ENCODE results near the gene NOD2.

DNA sequence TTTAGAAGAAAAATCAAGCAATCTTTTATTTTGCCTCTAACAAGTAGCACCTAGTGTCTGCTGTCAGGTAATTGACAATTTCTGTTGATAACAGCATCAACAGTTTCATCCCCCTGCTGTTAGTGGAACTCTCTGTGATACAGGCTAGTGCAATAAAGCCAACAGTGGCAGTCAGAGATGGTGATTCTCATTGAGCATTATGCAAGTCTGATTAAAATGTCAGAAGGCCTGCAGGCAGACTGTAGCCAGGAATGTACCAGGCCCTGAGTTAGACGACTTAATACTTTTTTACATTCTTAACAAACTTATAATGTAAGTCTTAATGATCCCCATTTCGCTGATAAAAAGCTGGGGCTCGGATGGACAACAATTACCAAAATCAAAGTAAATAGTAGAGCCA is 63.1 kb downstream of the NOD2 start:
- TF ChIP-seq, protein P1, sequence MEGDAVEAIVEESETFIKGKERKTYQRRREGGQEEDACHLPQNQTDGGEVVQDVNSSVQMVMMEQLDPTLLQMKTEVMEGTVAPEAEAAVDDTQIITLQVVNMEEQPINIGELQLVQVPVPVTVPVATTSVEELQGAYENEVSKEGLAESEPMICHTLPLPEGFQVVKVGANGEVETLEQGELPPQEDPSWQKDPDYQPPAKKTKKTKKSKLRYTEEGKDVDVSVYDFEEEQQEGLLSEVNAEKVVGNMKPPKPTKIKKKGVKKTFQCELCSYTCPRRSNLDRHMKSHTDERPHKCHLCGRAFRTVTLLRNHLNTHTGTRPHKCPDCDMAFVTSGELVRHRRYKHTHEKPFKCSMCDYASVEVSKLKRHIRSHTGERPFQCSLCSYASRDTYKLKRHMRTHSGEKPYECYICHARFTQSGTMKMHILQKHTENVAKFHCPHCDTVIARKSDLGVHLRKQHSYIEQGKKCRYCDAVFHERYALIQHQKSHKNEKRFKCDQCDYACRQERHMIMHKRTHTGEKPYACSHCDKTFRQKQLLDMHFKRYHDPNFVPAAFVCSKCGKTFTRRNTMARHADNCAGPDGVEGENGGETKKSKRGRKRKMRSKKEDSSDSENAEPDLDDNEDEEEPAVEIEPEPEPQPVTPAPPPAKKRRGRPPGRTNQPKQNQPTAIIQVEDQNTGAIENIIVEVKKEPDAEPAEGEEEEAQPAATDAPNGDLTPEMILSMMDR (conservative IDR thresholded peaks at IDR 0.05 in 1 of 2, IDR thresholded peaks at IDR 0.05 in 1 of 2; ENCODE audit: low read depth in 1 of 2, low read length in 2 of 2) = no peak
- no peak for TF ChIP-seq EZH2 (IDR thresholded peaks at IDR 0.05; ENCODE audit: low read length, missing control alignments)
